Vagina (tissue), 2 donors: Measurements from ENCODE around the gene ANKZF1. TPM values are rescaled to one million over a fixed set of nuclear protein-coding genes. Genes with fewer than 3 reads are reported as not detected.

Experiments used
- DNase-seq, 2 donors: peaks; one replicate each; pipeline ENCODE4 v3.0.0-alpha.2; 2017; ENCODE audit errors: extremely low spot score in 2 of 2
- H3K27ac ChIP-seq: fragments of 200-600 bp; sonication (generic); one replicate; pipeline ENCODE4 v1.5.1; 2019
- H3K27me3 ChIP-seq: fragments of 200-600 bp; sonication (generic); one replicate; pipeline ENCODE4 v1.5.1; 2019
- H3K36me3 ChIP-seq, 2 donors: fragments of 200-600 bp; sonication (generic); one replicate each; pipeline ENCODE4 v1.5.1; 2017 to 2019
- H3K4me1 ChIP-seq: fragments of 200-600 bp; sonication (generic); one replicate; pipeline ENCODE4 v1.5.1; 2019
- H3K4me3 ChIP-seq, 2 donors: fragments of 200-600 bp; sonication (generic); 1 replicate in 1 of 2; 2 replicates in 1 of 2; pipeline ENCODE4 v1.5.1; 2016 to 2019
- H3K9me3 ChIP-seq: fragments of 200-600 bp; sonication (generic); one replicate; pipeline ENCODE4 v1.5.1; 2019
- POLR2A ChIP-seq, 2 donors: fragments of 450-650 bp; IDR thresholded peaks; one replicate each; pipeline ENCODE4 v1.6.1; 2017; ENCODE audit warnings: antibody characterized with exemption in 2 of 2, mild to moderate bottlenecking in 2 of 2, moderate library complexity in 2 of 2
- POLR2AphosphoS5 ChIP-seq, 2 donors: sonication (generic); formaldehyde crosslinking; IDR thresholded peaks; one replicate each; pipeline ENCODE4 v1.9.0; 2017; ENCODE audit warnings: antibody characterized with exemption in 2 of 2, mild to moderate bottlenecking in 2 of 2, low read depth in 1 of 2; ENCODE audit not compliant: insufficient read depth in 1 of 2
- intact Hi-C: fragments of 100-400 bp; cut with DNase I; formaldehyde crosslinking; loops from one replicate; pipeline ENCODE4 v1.15.1; 2023
- total RNA-seq: library from RNA; depleted of rRNA; stranded (reverse); fragments of >200 nt; gene quantifications from one replicate; pipeline ENCODE4 v1.2.3, GENCODE V29; 2016
- TF ChIP-seq, protein P1 (sequence below), 3 experiments: fragments of 450-650 bp in 2 of 3; fragments of 200-600 bp in 1 of 3; sonication (generic) in 1 of 3; IDR thresholded peaks; one replicate each; pipeline ENCODE4 v1.5.1; 2017 to 2019; ENCODE audit warnings: antibody characterized with exemption in 3 of 3, mild to moderate bottlenecking in 2 of 3, moderate library complexity in 2 of 3

ANKZF1 gene
- total RNA-seq, 1 donor from 2014 or later = 98.7 TPM

GRCh38 chr2:219183151-219183772, 46.3 kb upstream of the ANKZF1 start:
- DNase-seq = peak in 1 of 2 donors; percentile 71
- Histone ChIP-seq H3K9me3 (no peaks in the 10 kb centered on the region), H3K4me1 (peaks cover 25% of the 10 kb centered on the region), H3K36me3 (peaks cover 0 to 46% of the 10 kb centered on the region in 2 donors), H3K27me3 (no peaks in the 10 kb centered on the region), H3K4me3 (no peak overlapping the region), H3K27ac (no peak overlapping the region)
- no peak for TF ChIP-seq POLR2AphosphoS5 (IDR thresholded peaks at IDR 0.05; ENCODE audit: insufficient read depth in 1 of 2, low read depth in 1 of 2)
- no peak for TF ChIP-seq POLR2A (IDR thresholded peaks at IDR 0.05)
- intact Hi-C loops = no loop called here

GRCh38 chr2:219184121-219184520, 45.5 kb upstream of the ANKZF1 start:
- Histone ChIP-seq H3K9me3 (no peaks in the 10 kb centered on the region), H3K27me3 (no peaks in the 10 kb centered on the region), H3K36me3 (peaks cover 0 to 46% of the 10 kb centered on the region in 2 donors), H3K4me1 (peaks cover 18% of the 10 kb centered on the region), H3K27ac (no peak overlapping the region), H3K4me3 (no peak overlapping the region)
- peak in 1 of 2 donors; percentile 22 for DNase-seq
- intact Hi-C loops = no loop called here
- TF ChIP-seq POLR2AphosphoS5 (IDR thresholded peaks at IDR 0.05; ENCODE audit: insufficient read depth in 1 of 2, low read depth in 1 of 2) (no peak), POLR2A (IDR thresholded peaks at IDR 0.05) (no peak)
- TF ChIP-seq, protein P1, sequence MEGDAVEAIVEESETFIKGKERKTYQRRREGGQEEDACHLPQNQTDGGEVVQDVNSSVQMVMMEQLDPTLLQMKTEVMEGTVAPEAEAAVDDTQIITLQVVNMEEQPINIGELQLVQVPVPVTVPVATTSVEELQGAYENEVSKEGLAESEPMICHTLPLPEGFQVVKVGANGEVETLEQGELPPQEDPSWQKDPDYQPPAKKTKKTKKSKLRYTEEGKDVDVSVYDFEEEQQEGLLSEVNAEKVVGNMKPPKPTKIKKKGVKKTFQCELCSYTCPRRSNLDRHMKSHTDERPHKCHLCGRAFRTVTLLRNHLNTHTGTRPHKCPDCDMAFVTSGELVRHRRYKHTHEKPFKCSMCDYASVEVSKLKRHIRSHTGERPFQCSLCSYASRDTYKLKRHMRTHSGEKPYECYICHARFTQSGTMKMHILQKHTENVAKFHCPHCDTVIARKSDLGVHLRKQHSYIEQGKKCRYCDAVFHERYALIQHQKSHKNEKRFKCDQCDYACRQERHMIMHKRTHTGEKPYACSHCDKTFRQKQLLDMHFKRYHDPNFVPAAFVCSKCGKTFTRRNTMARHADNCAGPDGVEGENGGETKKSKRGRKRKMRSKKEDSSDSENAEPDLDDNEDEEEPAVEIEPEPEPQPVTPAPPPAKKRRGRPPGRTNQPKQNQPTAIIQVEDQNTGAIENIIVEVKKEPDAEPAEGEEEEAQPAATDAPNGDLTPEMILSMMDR (IDR thresholded peaks at IDR 0.05) = no peak

DNA sequence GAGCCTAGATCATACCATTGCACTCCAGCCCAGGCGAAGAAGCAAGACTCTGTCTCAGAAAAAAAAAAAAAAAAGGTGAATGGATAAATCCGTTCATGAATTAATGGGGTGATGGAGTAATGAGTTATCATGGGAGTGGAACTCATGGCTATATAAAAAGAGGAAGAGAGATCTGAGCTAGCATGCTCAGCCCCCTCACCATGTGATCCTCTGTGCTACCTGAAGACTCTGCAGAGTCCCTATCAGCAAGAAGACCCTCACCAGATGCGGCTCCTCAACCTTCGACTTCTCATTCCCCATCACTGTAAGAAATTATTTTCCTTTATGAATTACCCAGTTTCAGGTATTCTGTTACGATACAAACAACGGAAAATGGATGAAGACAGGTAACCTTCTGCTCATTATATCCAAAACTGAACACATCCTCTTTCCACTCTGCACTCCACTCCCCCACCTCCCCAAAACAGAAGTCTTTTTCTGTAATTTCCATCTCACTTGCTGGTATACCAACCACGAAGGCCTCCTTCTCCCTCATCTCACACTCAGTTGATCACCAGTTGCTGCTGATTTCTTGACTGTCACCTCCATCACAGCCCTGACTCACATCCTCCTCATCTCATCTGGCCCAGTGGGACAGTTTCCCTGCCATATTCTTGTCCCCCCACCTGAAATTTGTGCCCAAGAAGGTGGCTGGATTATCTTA, 42.7 kb upstream of the ANKZF1 start:
- DNase-seq = peak in 1 of 2 donors; percentile 22
- no peak overlapping the region for H3K4me3 ChIP-seq
- no peaks in the 10 kb centered on the region for H3K9me3 ChIP-seq
- H3K36me3 ChIP-seq = peaks cover 0 to 22% of the 10 kb centered on the region in 2 donors
- peaks cover 8% of the 10 kb centered on the region for H3K4me1 ChIP-seq
- TF ChIP-seq POLR2A (IDR thresholded peaks at IDR 0.05) (no peak), POLR2AphosphoS5 (IDR thresholded peaks at IDR 0.05; ENCODE audit: insufficient read depth in 1 of 2, low read depth in 1 of 2) (no peak)
- TF ChIP-seq, protein P1 (IDR thresholded peaks at IDR 0.05) = no peak
- H3K27me3 ChIP-seq = no peaks in the 10 kb centered on the region
- no peak overlapping the region for H3K27ac ChIP-seq
- intact Hi-C loops = no loop called here

DNA sequence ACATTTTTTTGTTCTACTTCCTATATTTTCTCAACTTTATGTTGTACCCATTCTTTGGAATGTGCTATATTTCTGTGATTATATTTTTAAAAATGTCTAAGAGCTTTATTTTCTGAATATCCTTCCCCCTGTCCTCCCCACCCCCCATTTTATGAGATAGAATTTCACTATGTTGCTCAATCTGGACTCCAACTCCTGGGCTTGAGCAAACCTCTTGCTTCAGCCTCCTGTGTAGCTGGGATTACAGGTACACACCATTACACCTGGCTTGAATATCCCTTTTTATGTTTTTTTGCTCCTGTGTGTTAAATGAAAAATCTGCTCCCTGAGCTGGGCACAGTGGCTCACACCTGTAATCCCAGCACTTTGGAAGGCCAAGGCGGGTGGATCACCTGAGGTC, 32.2 kb upstream of the ANKZF1 start:
- Histone ChIP-seq H3K4me1 (no peaks in the 10 kb centered on the region), H3K4me3 (no peak overlapping the region), H3K27ac (no peak overlapping the region), H3K9me3 (no peaks in the 10 kb centered on the region), H3K36me3 (no peaks in the 10 kb centered on the region), H3K27me3 (no peaks in the 10 kb centered on the region)
- intact Hi-C loops = no loop called here
- DNase-seq = no peak
- TF ChIP-seq, protein P1 (IDR thresholded peaks at IDR 0.05) = no peak
- TF ChIP-seq POLR2A (IDR thresholded peaks at IDR 0.05) (no peak), POLR2AphosphoS5 (IDR thresholded peaks at IDR 0.05; ENCODE audit: insufficient read depth in 1 of 2, low read depth in 1 of 2) (no peak)

DNA sequence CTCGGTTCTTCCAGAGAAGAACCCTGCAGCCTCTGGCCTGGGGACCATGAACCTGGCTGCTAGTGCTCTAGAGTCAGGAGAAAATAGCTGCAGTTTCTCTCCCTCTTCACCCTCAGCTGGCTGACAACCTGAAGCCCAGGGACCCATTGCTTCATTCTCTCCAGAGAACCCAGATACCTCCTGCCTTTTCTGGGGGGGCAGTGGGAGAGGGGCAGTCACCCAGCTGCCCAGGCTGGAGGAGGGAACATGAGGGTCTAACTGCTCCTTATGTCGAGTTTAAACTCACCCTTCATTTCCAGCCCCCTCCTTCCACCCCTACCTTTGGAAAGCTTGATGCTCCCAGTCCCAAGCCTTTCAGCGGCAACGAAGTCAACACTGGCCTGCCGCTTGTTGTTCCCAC, 30.6 kb upstream of the ANKZF1 start:
- peak in 1 of 2 donors; percentile 77 for DNase-seq
- intact Hi-C loops = no loop called here
- Histone ChIP-seq H3K4me3 (no peak overlapping the region), H3K27ac (no peak overlapping the region), H3K4me1 (no peaks in the 10 kb centered on the region), H3K9me3 (no peaks in the 10 kb centered on the region), H3K27me3 (no peaks in the 10 kb centered on the region), H3K36me3 (no peaks in the 10 kb centered on the region)
- TF ChIP-seq, protein P1 (IDR thresholded peaks at IDR 0.05) = no peak
- no peak for TF ChIP-seq POLR2AphosphoS5 (IDR thresholded peaks at IDR 0.05; ENCODE audit: insufficient read depth in 1 of 2, low read depth in 1 of 2)
- TF ChIP-seq POLR2A (IDR thresholded peaks at IDR 0.05) = no peak
